NOMO-1 (cell line): ENCODE results near the gene INPP5A.
"Not testable (repeated sequence)": the region's sequence is repeated elsewhere in the genome, so short reads cannot be mapped to it uniquely, and the experiment has no call there.

Experiments used
- DNase-seq, 2 experiments: peaks; one replicate each; lab custom pipeline; 2025; ENCODE audit not compliant: unreplicated experiment in 2 of 2; lab: John Stamatoyannopoulos, UW

The INPP5A gene

DNA sequence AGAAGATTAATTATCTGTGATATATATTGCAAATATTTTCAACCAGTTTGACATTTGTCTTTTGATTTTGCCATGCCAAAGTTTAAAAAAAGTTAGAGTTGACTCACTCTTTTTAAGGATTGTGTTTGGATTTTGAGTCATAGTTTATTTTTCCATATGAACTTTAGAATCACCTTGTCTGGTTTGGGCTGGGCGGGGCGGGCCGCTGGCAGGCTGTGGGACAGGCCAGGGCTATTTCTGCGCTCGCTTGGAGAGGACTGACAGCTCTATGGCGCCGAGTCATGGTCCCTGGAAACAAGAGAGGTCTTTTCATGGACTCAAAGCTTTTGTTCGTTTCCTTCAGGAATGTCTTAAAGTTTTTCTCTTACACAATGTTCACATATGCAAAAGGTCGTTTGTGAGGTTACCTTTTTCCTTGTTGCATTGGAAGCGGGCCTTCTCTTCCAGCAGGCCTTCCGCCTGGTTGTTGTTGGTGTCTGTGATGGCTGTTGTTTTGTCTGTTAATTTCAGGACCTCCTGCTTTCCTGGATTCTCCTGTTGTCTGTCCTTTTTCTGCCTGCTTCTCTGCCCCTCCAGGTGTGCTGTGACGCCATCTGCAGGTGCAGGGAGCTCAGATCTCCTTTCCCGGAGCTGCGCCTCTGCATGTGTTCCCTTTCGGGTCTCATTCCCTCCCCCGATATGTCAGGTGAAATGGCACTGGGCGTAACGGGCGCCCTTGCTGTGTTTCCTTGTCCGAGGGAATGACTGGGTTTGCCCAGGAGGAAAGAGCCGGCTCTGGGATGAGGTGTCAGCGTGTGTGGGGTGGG lies 53.8 kb downstream of the INPP5A start:
- no peak for DNase-seq

DNA sequence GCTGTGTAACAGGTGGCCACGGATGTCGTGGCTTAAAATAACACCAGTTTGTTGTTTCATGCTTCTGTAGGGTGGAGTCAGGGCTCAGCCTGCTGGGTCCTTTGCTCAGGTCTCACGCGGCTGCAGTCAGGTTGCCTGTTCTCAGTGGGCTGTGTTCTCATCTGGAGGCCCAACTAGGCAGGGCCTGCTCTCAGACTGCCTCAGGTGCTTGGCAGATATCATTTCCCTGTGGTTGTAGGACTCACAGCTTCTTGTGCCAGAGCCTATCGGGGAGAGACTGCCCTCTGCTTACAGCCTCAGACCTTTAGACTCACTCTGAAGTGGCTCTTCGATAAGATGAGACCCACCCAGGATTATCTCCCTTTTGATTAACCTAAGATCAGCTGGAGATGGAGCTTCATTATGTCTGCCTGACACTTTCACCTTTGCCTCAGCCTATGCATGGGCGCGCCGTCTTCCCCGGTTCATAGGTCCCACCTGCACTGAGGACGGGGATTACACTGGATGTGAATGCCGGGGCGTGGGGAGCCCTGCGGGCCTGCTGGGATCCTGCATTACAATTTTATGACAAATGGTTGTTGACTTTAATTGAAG lies 55.3 kb downstream of the INPP5A start:
- DNase-seq: no peak

DNA sequence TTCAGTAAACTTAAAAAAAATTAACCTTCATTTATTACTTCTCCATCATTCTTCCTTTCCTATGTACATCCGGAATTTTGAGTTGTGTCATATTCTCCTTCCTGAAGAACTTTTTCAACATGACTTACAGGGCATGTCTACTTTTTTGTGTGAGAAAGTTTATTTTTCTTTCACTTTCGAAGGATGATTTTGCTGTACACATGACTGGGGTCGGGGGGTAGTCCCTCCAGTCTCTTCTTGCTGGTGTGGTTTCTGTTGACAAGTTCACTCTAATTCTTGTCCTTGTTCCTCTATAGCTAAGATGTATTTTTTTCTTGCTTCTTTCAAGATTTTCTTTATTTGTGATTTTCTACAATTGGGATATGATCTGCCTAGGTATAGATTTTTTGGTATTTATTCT lies 55.8 kb downstream of the INPP5A start:
- peak; percentile 7 to 51 for DNase-seq

DNA sequence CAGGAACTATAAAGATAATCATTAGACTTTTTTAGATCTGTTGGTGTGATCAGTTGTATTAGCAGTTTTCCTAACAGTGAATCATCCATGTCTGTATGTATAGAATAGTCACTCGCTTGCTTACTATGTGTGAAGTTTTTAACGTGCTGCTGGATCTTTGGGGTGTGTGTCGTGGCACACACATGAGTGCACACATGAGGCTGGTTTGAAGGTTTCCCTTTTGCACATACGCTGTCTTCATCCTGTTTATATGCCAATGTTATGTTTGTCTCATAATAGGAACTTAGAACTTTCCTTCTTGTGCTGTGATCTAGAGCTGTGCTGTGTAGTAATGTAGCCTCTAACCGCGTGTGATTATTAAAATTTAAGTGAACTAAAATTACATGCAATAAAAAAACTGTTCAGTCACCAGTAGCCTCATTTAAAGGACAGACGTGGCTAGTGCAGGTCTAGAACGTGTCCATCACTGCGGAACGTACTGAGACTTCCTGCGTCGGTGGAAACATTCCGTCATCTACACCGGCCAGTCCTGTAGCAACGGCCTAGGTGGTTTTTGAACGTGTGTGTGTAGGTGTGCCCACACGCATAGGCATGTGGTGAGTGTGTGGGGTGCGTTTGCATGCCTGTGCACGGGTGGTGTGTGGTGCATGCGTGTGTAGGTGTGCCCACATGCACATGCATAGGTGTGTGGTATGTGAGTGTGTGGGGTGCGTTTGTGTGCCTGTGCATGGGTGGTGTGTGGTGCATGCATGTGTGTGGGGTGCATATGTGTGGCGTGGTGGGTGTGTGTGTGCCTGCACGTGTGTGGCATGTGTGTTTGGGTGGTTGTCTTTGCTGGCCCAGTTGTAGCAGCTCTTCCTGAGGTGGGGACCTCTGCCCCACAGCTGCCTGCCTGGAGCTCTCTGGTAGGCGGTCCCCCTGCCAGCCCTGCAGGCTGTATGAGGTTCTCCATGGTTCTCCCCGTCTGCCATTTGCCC lies 56.6 kb downstream of the INPP5A start:
- DNase-seq: no peak

DNA sequence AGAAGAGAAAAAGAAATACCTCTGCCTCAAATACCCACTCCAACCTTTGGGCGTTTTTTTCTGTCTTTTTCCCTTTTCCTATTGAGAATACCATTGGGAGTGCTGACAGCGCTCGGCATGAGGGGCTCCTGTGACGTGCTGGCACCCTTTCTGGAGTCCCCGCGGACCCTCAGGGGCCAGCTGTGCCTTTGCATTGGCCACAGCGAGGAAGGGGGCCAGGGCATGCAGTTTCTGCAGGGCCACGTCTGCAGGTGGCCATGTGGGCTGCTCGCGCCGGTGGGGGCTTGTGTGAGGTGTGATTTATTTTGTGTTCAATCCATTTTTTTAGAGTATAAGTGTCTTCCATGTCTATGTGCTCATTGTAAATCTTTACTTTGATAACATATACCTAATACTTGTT lies 57.4 kb downstream of the INPP5A start:
- no peak for DNase-seq

DNA sequence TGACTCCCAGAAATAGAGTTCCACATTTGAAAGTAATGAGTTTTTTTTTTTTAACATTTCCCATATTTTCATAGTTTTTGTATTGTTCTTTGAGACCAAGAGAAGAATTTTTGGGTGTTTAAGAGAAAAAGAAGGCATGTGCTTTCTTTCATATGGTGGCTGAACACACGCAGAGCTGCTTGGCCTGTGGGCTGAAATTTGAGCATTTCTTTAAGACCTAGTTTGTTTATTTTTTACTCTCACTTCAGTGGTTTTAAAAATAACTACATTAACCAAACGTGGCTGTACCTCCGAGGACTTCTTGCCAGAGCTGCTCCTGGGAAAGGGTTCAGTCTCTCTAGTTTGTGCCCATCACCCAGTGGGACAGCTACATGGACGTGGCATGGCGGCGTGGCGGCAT lies 58.3 kb downstream of the INPP5A start:
- no peak for DNase-seq

DNA sequence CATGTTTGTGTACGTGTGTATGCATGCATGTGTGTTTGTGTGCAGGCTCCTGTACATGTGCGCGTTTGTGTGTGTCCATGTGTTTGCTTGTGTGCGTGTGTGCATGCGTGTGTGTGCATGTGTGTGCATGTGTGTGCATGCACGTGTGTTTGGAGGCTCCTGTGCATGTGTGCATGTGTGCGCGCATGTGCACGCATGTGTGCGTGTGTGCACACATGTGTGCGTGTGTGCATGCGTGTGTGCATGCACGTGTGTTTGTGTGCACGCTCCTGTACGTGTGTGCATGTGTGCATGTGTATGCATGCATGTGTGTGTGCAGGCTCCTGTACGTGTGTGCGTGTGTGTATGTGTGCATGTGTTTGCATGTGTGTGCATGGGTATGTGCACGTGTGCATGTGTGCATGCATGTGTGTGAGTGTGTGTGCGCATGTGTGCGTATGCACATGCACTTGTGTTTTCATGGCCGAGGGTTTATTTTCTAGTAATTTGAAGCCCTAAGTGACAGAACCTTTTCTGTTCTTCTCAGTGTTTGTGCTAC lies 59.2 kb downstream of the INPP5A start:
- no peak for DNase-seq

DNA sequence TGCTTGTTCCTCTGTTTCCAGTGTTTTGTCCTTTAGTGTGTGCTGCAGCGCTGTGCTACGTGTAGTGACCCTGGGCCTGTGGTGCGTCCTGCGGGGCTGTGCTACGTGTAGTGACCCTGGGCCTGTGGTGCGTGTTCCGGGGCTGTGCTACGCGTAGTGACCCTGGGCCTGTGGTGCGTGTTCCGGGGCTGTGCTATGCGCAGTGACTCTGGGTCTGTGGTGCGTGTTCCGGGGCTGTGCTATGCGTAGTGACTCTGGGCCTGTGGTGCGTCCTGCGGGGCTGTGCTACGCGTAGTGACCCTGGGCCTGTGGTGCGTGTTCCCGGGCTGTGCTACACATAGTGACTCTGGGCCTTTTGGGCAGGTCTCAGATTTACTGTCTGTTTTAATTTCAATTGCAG lies 60.1 kb downstream of the INPP5A start:
- no peak for DNase-seq

DNA sequence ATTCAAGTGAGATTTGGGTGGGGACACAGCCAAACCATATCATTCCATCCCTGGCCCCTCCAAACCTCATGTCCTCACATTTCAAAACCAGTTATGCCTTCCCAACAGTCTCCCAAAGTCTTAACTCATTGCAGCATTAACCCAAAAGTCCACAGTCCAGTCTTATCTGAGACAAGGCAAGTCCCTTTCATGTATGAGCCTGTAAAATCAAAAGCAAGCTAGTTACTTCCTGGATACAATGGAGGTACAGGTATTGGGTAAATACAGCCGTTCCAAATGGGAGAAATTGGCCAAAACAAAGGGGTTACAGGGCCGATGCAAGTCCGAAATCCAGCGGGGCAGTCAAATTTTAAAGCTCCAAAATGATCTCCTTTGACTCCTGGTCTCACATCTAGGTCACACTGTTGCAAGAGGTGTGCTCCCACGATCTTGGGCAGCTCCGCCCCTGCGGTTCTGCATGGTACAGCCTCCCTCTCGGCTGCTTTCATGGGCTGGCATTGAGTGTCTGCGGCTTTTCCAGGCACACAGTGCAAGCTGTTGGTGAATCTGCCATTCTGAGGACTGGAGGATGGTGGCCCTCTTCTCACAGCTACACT lies 61.5 kb downstream of the INPP5A start:
- DNase-seq: not testable (repeated sequence)

DNA sequence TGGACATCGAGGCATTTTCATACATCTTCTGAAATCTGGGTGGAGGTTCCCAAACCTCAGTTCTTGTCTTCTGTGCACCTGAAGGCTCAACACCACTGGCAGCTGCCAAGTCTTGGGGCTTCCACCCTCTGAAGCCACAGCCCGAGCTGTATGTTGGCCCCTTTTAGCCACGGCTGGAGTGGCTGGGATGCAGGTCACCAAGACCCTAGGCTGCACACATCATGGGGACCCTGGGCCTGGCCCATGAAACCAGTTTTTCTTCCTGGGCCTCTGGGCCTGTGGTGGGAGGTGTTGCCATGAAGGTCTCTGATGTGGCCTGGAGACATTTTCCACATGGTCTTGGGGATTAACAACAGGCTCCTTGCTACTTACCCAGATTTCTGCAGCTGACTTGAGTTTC lies 62.1 kb downstream of the INPP5A start:
- no peak for DNase-seq

DNA sequence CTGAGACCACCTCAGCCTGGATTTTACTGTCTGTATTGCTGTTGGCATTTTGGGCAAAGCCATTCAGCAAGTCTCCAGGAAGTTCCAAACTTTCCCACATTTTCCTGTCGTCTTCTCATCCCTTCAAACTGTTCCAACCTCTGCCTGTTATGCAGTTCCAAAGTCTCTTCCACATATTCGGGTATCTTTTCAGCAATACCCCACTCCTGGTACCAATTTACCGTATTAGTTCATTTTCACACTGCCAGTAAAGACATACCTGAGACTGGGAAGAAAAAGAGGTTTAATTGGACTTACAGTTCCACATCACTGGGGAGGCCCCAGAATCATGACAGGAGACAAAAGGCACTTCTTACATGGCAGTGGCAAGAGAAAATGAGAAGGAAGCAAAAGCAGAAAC lies 62.8 kb downstream of the INPP5A start:
- DNase-seq: no peak

DNA sequence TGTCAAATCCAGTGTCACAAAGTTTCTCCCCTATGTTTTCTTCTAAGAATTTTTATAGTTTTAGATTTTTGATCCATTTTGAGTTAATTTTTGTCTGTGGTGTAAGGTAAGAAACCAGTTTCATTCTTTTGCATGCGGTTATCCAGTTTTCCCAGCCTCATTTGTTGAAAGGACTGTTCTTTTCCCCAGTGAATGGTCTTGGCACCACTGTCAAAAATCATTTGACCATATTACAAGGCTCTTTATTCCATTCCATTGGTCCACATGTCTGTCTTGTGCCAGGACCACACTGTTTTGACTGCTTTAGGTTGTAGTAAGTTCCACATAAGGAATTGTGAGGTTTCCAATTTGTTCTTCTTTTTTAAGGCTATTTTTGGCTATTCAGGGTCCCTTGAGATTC lies 64.0 kb downstream of the INPP5A start:
- DNase-seq: no peak

DNA sequence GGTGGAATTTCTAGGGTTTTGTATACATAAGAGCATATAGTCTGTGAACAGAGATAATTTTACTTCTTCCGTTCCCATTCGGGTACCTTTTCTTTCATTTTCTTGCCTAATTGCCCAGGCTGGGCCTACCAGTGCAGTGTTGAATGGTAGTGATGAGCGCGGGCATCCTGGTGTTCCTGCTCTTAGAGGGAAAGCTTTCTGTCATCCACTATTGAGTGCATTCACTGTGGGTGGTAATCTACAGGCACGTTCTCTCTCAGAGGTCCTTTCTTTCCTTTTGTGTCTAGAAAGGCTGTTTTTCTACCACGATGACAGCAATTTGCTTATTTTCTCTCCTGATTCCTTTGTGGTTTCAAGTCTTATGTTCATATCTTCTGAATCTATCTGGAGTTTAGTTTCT lies 65.0 kb downstream of the INPP5A start:
- DNase-seq: no peak

DNA sequence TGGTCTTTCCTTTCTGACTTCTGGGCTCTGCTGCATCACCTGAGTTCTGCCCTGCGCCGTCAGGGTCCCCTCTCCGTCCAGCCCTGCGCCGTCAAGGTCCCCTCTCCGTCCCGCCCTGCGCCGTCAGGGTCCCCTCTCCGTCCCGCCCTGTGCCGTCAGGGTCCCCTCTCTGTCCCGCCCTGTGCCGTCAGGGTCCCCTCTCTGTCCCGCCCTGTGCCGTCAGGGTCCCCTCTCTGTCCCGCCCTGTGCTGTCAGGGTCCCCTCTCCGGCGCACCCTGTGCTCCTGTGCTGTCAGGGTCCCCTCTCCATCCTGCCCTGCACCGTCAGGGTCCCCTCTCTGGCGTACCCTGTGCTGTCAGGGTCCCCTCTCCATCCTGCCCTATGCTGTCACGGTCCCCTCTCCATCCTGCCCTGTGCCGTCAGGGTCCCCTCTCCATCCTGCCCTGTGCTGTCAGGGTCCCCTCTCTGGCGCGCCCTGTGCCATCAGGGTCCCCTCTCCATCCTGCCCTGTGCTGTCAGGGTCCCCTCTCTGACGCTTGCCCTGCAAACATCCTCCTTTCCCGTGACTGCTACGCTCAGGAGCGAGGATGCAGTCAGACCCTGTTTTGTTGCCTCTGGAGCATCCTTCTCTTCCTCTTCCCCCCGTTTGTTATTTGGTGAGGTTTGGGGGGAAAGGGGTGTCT lies 66.4 kb downstream of the INPP5A start:
- no peak for DNase-seq

DNA sequence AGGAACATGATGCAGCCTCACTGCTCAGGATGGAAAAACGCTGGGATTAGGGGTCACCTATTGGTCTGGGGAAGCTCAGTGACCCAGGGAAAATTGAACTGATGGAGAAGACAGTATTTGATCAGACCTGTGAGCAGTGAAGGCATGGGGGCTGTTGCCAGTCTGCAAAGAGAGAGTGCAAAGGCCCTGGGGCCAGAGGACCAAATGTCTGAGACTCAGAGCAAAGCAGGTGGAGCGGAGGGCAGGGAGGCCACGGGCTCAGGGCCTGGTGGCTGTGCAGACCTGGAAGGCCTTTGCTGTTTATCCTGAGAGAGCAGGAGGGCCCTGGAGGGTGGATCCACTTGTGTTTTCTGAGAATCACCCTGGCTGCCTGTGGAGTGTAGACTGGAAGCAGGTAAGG lies 67.1 kb downstream of the INPP5A start:
- no peak for DNase-seq

DNA sequence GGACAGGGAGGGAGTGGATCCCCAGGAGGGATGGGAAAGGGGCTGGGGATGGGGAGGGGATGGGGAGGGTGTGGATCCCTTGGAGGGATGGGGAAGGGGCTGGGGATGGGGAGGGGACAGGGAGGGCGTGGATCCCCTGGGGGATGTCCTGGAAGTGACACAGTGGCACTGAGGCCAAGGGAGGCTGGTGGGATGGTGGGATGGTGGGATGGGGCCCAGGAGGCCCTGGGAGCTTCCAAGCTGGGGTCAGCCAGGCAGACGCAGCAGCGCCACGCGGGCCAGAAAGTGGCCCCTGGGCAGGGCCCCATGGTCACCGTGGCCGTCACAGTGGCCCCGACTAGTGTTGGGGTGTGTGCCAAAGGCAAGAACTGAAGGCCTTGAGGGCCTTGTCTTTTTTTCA lies 67.8 kb downstream of the INPP5A start:
- no peak for DNase-seq

DNA sequence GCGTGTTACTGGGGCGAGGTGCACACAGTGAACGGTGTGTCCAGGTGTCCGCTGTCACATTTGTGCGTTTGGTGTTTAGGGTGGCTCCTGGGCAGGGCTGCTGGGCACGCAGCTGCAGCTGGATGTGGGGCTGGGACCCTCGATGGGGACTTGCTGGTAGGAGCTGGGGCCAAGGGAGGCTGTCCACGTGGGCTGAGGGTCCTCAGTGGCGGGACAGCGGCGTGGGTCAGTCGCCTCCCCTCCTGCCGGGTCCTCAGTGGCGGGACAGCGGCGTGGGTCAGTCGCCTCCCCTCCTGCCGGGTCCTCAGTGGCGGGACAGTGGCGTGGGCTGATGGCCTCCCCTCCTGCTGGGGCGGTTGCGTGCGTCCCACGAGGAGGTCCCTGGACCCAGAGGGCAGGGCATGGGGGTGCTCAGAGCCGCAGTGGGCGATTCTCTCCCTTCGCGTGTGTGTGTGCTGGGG lies 68.5 kb downstream of the INPP5A start:
- DNase-seq: no peak

DNA sequence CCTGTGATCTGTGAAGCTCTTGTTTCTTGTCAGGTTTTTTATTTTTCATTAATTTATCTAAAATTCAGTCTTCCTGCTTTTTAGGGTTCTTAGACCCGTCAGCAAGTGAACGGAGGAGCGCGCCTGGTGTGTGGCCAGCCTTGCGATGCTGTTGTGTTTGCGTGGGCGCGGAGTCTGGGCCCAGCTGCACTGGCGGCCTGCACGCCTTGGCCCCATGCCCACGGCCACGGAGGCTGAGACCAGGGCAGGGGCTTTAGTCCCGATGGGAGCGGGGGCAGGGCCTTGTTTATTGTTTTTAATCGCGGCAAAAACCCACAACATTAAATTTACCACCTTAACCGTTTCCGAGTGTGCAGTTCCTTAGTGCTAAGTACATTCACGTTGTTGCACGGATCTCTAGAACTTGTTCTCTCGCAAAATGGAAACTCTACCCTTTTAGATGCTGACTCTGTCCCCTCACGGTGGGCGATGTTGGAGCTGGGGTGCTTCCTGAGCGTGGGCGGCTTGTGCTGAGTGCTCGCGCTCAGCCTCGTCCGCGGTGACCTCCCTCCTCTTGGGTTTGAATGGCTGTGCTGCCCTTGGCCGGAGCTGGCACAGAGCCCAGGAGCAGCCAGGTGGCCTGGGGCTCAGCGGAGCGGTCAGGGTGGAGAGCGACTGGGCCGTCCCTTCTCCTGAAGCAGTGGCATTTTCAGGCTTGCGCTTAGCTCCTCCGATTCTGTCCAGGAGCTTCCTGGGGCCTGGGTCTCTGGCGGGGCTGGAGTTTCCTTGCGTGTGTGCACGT lies 69.1 kb downstream of the INPP5A start:
- DNase-seq: no peak

DNA sequence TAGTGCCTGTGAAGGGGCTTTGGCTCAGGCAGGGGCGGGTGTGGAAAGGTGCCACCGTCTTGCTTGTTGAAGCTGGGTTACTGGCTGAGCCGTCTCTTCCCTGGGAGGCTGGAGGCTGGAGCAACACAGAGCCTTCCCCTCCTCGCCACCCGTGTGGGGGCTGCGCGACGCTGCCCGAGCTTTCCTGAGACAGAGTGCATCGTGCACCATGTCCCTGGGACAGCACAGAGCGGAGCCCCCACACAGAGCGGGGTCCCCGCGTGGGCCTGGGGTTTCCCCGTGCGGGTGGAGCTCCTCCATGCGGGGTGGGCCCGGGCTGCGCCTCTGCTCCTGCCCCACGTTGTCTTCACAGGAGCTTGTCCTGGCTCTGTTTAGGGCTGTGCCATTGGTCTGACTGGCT lies 69.9 kb downstream of the INPP5A start:
- DNase-seq: no peak
